AG08395 (cell line): ENCODE data around the gene CLSTN2.

Experiments
- DNase-seq: peaks from one replicate; pipeline ENCODE4 v3.0.0; 2012; ENCODE audit warnings: mixed read lengths, low spot score

Gene CLSTN2

GRCh38 chr3:140601881-140602280 lies 666.9 kb downstream of the CLSTN2 start:
- no peak for DNase-seq

DNA sequence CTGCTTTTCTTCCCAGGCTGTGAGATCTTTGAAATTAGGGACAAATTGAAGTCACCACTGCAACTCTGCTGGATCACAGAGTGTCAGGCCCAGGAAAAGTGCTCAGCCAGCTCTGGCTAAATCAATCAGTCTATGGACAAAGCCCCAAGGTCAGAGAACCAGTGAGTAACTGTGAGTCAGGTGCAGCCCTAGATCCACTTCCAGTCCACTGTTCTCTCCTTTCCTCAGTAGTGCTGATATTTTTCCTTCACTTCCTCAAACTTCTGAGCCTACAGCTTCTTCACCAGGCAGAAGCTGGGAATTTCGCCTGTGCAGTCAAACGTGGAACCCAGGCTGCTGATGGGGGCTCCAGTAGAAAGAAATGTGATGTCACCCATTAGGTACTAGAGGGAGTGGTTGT lies 667.8 kb downstream of the CLSTN2 start:
- DNase-seq = no peak

- DNase-seq = no peak
Measured at GRCh38 chr3:140603766-140604165, 668.8 kb downstream of the CLSTN2 start.

DNA sequence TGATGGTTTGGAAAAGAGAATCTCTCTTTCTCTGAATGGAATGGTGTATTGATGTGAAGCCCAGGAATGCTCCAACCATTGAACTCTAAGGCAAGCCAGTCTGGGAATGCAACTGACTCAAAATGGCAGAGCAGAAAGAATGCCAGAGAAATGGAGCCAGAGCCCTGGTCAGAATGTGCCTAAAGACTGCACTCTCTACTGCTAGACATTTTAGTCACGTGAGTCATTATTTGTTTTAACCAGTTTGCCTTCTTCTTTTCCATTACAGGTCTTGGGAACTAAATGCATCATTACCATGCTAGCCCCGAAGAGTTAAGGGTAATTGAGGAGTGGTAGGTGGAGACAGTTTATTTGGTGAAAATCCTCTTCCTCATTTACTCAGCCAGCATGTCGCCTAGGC lies 675.6 kb downstream of the CLSTN2 start:
- no peak for DNase-seq

DNA sequence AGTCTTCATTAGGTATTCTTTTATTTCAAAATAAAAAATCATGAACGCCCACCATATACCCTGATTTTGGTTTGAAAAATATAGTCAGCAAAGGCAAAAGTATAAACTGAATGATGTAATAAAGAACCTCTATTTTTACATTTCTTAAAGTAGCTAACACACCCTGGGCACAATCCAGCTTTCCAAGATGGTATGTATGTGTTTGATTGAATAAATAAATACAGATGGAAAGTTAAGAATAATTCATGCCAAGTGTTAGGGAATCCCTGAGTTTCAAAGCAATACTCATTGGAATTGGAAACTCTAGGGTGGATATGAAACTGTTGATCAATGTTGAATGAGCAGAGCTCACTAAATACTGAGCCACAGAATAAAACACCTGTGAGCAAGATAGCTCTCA lies 679.0 kb downstream of the CLSTN2 start:
- DNase-seq = no peak

DNA sequence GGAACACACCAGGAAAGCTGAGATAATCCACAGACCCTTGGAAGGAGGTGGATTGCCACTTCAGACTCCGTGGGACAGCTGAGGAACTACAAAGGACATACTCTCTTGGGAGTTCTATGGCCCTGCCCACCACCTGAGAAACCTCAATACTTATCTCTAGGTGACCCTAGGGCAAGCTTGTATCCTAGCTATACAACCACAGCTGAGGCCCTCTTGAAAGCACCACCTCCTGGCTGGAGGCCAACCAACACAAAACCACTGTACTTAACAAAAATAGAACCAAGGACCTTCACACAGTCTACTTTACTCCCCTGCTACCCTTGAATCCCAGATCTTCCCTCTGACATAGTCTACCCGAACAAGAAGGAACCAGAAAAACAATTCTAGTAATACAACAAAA lies 682.1 kb downstream of the CLSTN2 start:
- DNase-seq = no peak

GRCh38 chr3:140626856-140627255 lies 691.9 kb downstream of the CLSTN2 start:
- no peak for DNase-seq
